K562 (cell line): ENCODE results near the gene TRIM14. TPM values are rescaled to one million over a fixed set of nuclear protein-coding genes. Genes with fewer than 3 reads are reported as not detected.

ENCODE experiments used
- ARID4B ChIP-seq: sonication (generic); formaldehyde crosslinking; IDR thresholded peaks from 2 replicates; pipeline ENCODE4 v1.8.0; 2022; ENCODE audit warnings: mild to moderate bottlenecking, missing genetic modification reagents
- MAZ ChIP-seq, 2 experiments: fragments of 450-650 bp in 1 of 2; sonication (generic) in 1 of 2; formaldehyde crosslinking; IDR thresholded peaks in 1 of 2; conservative IDR thresholded peaks in 1 of 2; 2 replicates each; pipeline versions ENCODE4 v1.4.0 to v1.5.0; 2020; ENCODE audit warnings: mild to moderate bottlenecking in 1 of 2, missing genetic modification reagents in 1 of 2
- MXI1 ChIP-seq: IDR thresholded peaks from 2 replicates; pipeline ENCODE4 v1.6.1; 2011; ENCODE audit warnings: low read depth, mild to moderate bottlenecking, improper control_type of control experiment, low read length
- NONO ChIP-seq, 2 experiments: fragments of 200-400 bp in 1 of 2; fragments of 450-650 bp in 1 of 2; formaldehyde crosslinking in 1 of 2; IDR thresholded peaks; 2 replicates each; pipeline ENCODE4 v1.6.1; 2017; ENCODE audit warnings: low read depth in 2 of 2, mild to moderate bottlenecking in 2 of 2, moderate library complexity in 2 of 2, low read length in 1 of 2
- NR2C2 ChIP-seq, 2 experiments: fragments of 200-800 bp in 1 of 2; sonication (Bioruptor generic) in 1 of 2; sonication (generic) in 1 of 2; formaldehyde crosslinking in 1 of 2; IDR thresholded peaks; 2 replicates each; pipeline versions ENCODE4 v1.6.1 to v1.8.0; 2016 to 2022; ENCODE audit warnings: mild to moderate bottlenecking in 1 of 2, missing compliant biosample characterization in 1 of 2, missing genetic modification characterization in 1 of 2, missing genetic modification reagents in 1 of 2
- PATZ1 ChIP-seq: fragments of 250-450 bp; sonication (Bioruptor Pico); IDR thresholded peaks from 2 replicates; pipeline ENCODE4 v1.5.0; 2020; ENCODE audit warnings: mild to moderate bottlenecking, borderline replicate concordance
- SIN3A ChIP-seq, 2 experiments: fragments of 150-350 bp in 1 of 2; IDR thresholded peaks; 2 replicates each; pipeline ENCODE4 v1.6.1; 2011 to 2016; ENCODE audit warnings: borderline replicate concordance in 2 of 2, low read depth in 2 of 2, low read length in 2 of 2, mild to moderate bottlenecking in 2 of 2, moderate library complexity in 2 of 2; ENCODE audit not compliant: control insufficient read depth in 1 of 2
- THAP12 ChIP-seq: fragments of 250-450 bp; sonication (Bioruptor Pico); IDR thresholded peaks from 2 replicates; pipeline ENCODE4 v1.9.0; 2021; ENCODE audit warnings: mild to moderate bottlenecking, inconsistent platforms
- WHSC1 ChIP-seq: IDR thresholded peaks from one replicate; pipeline ENCODE4 v1.6.1; 2012; ENCODE audit warnings: low read length, control low read depth, inconsistent platforms
- ZBTB8A ChIP-seq: fragments of 450-650 bp; IDR thresholded peaks from 2 replicates; pipeline ENCODE4 v1.6.1; 2018; ENCODE audit warnings: mild to moderate bottlenecking, moderate library complexity; ENCODE audit not compliant: partially characterized antibody
- ZNF232 ChIP-seq: sonication (generic); formaldehyde crosslinking; IDR thresholded peaks from 2 replicates; pipeline ENCODE4 v1.8.0; 2022; ENCODE audit warnings: mild to moderate bottlenecking, missing genetic modification reagents
- ZNF57 ChIP-seq: fragments of 450-650 bp; formaldehyde crosslinking; IDR thresholded peaks from 2 replicates; pipeline ENCODE4 v1.4.0; 2020; ENCODE audit warnings: mild to moderate bottlenecking, moderate library complexity
- ZNF639 ChIP-seq, 2 experiments: fragments of 200-800 bp in 1 of 2; sonication (Bioruptor generic) in 1 of 2; sonication (generic) in 1 of 2; formaldehyde crosslinking in 1 of 2; IDR thresholded peaks in 1 of 2; conservative IDR thresholded peaks in 1 of 2; 2 replicates each; pipeline versions ENCODE4 v1.5.0 to v1.6.1; 2016 to 2020; ENCODE audit warnings: missing compliant biosample characterization in 1 of 2, missing genetic modification characterization in 1 of 2, missing genetic modification reagents in 1 of 2
- polyA plus RNA-seq, 8 experiments: library from polyadenylated mRNA; depleted of rRNA in 4 of 8; stranded (reverse) in 5 of 8; unstranded in 3 of 8; fragments of >200 nt; fragmentation: Nextera tagmentation in 2 of 8; fragmentation: Illumina TruSeq in 1 of 8; extraction: Ambion mirVana in 2 of 8; extraction: Trizol in 1 of 8; gene quantifications; 2 replicates each; pipeline versions ENCODE4 v1.2.1 to v1.2.3, GENCODE V29; 2011 to 2014; ENCODE audit warnings: inconsistent platforms in 1 of 8, missing spikeins in 1 of 8
- total RNA-seq, 7 experiments: library from RNA; depleted of rRNA in 6 of 7; stranded (reverse); fragments of >200 nt in 6 of 7; fragmentation: Illumina TruSeq in 2 of 7; extraction: Trizol in 2 of 7; gene quantifications; 2 replicates each; pipeline versions ENCODE4 v1.2.1 to v1.2.3, GENCODE V29; 2011 to 2021; ENCODE audit warnings: low replicate concordance in 1 of 7

The TRIM14 gene
- total and polyA plus RNA-seq, 9 of the 15 experiments (the other 6 are each of a cell fraction or from before 2014, with no cell fraction given), result 7.6 to 41.0 (median 17.9) TPM

- TF ChIP-seq ARID4B (CRISPR knock-in tag) (no peak), PATZ1 (CRISPR knock-in tag) (no peak), ZNF57 (CRISPR knock-in tag) (no peak), MAZ (CRISPR knock-in tag; conservative IDR thresholded peaks at IDR 0.05 in 1 of 2, IDR thresholded peaks at IDR 0.05 in 1 of 2) (peak in 1 of 2 experiments; percentile 29; a peak in 1 of 4 replicates), SIN3A (IDR thresholded peaks at IDR 0.05; ENCODE audit: borderline replicate concordance in 2 of 2, control insufficient read depth in 1 of 2, low read depth in 2 of 2, low read length in 2 of 2) (no peak), ZNF639 (CRISPR knock-in tag; conservative IDR thresholded peaks at IDR 0.05 in 1 of 2, IDR thresholded peaks at IDR 0.05 in 1 of 2) (no peak), ZBTB8A (no peak), WHSC1 (no peak), MXI1 (no peak), THAP12 (CRISPR knock-in tag) (no peak), NONO (IDR thresholded peaks at IDR 0.05; ENCODE audit: low read depth in 2 of 2, low read length in 1 of 2) (no peak), ZNF232 (CRISPR knock-in tag) (no peak), NR2C2 (CRISPR knock-in tag; IDR thresholded peaks at IDR 0.05) (no peak), NR2C2 (tag; IDR thresholded peaks at IDR 0.05) (no peak)
These were observed 2.0 kb upstream of the TRIM14 start (continued) for GRCh38 chr9:98121058-98121457.
